ENCODE data around the gene SLC8A2.
A peak's percentile ranks its signal among the peaks of the same experiment; 100 is the strongest.

SLC8A2 gene

GRCh38 chr19:47514869-47515588, 43.3 kb upstream of the SLC8A2 start, which contains the start of gene NAPA:
TSS of gene NAPA (minus strand) at chr19:47515063. CDS start at chr19:47514940, 123 bp downstream.
- peak; percentile 99 for DNase-seq (ENCODE audit: extremely low spot score)
- TF ChIP-seq, protein P1, sequence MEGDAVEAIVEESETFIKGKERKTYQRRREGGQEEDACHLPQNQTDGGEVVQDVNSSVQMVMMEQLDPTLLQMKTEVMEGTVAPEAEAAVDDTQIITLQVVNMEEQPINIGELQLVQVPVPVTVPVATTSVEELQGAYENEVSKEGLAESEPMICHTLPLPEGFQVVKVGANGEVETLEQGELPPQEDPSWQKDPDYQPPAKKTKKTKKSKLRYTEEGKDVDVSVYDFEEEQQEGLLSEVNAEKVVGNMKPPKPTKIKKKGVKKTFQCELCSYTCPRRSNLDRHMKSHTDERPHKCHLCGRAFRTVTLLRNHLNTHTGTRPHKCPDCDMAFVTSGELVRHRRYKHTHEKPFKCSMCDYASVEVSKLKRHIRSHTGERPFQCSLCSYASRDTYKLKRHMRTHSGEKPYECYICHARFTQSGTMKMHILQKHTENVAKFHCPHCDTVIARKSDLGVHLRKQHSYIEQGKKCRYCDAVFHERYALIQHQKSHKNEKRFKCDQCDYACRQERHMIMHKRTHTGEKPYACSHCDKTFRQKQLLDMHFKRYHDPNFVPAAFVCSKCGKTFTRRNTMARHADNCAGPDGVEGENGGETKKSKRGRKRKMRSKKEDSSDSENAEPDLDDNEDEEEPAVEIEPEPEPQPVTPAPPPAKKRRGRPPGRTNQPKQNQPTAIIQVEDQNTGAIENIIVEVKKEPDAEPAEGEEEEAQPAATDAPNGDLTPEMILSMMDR (IDR thresholded peaks at IDR 0.05; ENCODE audit: control extremely low read depth, extremely low read depth, low read depth, missing control alignments): no peak
- ChIA-PET POLR2A (interaction anchor here (0.6 to 0.7 kb wide), 2 partner anchors 21 to 571 kb away, joined by 3 read pairs; no protein-coding TSS in a partner anchor), CTCF (interaction anchor here (0.6 to 2.6 kb wide), 31 partner anchors 9 to 230 kb away, joined by 3 to 21 read pairs (median 5); partner anchors contain the start of genes DHX34, KPTN and NOP53)

DNA sequence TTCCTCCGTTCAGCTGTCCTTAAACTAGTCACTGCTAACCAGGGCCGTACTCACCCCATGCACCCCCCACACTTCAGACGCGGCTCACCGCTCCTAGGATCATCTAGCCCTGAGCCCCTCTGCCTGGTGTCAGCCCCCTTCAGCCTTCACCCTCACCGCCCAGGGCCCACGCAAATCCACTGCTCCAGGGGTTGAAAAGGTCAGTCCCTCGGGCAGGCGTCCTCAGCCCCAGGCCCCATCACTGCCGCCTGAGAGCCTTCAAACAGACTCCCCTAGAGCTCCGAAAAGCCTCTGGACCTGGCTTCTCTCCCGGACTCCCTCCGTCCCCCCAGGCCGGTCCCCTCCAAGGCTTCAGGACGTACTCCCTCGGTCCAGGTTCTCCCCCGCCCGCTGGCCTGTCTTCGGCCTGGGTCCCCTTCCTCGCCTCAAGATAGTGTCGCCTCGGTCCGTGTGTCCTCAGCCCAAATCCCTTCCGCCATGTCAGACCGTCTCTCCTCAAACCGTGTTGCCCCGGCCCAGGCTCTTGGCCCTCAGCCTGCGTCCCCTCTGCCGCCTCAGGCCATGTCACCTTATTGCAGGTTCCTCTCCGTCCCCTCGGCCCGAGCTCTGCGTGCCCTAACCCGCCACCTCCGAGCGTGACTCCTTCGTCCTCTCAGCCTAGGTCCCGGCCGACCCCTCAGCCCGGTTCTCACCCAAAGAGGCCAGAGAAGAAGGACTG, 42.6 kb upstream of the SLC8A2 start:
- ChIA-PET CTCF (interaction anchor here (0.8 to 2.6 kb wide), 7 partner anchors 10 to 186 kb away, joined by 3 to 21 read pairs (median 7); partner anchors contain the start of gene KPTN), POLR2A (no interaction called here)
- TF ChIP-seq, protein P1 (IDR thresholded peaks at IDR 0.05; ENCODE audit: control extremely low read depth, extremely low read depth, low read depth, missing control alignments): no peak
- no peak for DNase-seq (ENCODE audit: extremely low spot score)

DNA sequence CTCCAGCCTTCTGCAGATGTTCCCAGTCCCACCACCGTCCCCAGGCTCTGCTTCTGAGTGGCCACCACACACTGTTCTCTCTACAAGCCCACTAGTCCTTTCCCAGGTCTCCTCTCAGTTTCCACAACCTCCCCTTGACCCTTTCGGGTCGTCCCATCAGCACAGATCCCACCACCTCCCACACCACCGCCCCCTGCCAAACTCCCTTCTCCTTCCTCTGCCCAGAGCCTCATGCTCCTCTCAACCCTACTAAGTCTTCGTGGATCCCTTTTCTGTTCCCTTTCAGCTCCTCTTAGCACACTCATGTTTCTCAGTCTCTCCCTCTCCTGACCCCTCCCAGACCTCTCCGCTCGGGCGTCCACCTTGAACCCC, 41.2 kb upstream of the SLC8A2 start:
- ChIA-PET POLR2A (interaction anchor here (0.6 to 1.5 kb wide), 2 partner anchors 14 to 62 kb away, joined by 3 to 8 read pairs; no protein-coding TSS in a partner anchor), CTCF (interaction anchor here (1.3 kb wide), 1 partner anchor 29 kb away, joined by 4 read pairs; the partner anchor contains the start of gene KPTN)

DNA sequence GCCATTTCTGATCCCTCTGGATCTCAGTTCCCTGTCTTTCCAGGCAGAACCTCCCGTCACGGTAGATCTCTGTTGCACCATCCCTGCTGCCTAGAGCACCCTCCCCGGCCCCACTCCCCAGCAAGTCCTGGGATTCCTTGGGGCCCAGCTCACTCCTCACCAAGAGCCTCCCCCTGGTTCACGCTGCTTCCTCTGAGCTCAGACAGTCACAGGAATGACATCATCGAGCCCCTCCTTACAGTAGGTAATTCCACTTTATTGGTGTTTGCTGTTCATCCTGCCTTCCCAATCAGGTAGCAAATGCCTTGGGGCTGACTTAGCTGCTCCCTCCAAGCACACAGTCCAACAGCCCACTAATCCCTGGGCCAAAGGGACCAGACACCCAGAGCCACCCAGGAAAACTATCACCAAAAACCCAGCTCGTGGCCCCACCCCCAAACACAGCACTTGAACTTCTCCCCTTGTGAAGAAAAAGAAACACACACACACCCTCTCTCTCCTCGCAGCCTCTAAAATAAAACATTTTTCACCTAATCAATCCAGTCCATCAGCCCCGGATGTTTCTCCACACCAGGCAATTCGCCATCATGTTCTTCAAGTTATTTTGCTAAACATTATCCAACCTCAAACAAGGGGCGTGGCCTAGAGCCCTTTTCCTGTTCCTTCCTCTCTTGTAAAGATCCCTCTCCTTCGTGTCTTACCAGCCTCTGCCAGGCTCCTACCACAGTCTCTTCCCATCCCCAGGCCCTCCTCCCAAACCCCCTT, 40.7 kb upstream of the SLC8A2 start:
- CTCF ChIA-PET: interaction anchor here (3.1 to 3.2 kb wide), 2 partner anchors 28 to 75 kb away, joined by 14 to 17 read pairs; partner anchors contain the start of gene KPTN
- TF ChIP-seq, protein P1 (IDR thresholded peaks at IDR 0.05; ENCODE audit: control extremely low read depth, extremely low read depth, low read depth, missing control alignments): no peak
- DNase-seq (ENCODE audit: extremely low spot score): no peak
- POLR2A ChIA-PET: interaction anchor here (0.6 to 1.5 kb wide), 2 partner anchors 8 to 13 kb away, joined by 3 to 7 read pairs; no protein-coding TSS in a partner anchor

More for the DNA sequence above, 41.2 kb upstream of the SLC8A2 start:
- DNase-seq (ENCODE audit: extremely low spot score): no peak
- TF ChIP-seq, protein P1 (IDR thresholded peaks at IDR 0.05; ENCODE audit: control extremely low read depth, extremely low read depth, low read depth, missing control alignments): no peak

DNA sequence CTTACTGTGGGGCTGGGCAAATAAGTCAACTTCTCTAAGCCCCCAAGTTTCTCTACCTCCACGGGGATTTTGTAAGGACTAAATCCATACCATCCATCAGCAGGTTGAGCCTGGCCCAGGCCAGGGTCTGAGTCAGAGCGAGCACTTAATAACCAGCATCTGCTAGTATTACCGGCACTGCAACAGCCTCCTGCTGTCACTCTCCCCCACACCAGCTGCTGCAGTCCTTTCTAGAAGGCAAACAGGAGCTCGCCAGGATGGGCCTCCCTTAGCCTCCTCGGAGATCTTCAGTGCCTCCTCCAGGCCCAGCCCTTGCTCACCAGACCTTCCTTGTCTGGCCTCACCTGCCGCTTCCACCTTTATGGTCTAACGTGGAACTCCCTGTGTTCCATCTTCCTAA, 40.0 kb upstream of the SLC8A2 start:
- POLR2A ChIA-PET: interaction anchor here (0.6 to 1.5 kb wide), 2 partner anchors 9 to 12 kb away, joined by 3 to 7 read pairs; no protein-coding TSS in a partner anchor

More for the DNA sequence above, 40.0 kb upstream of the SLC8A2 start:
- DNase-seq (ENCODE audit: extremely low spot score): no peak
- CTCF ChIA-PET: interaction anchor here (1.3 to 3.2 kb wide), 4 partner anchors 10 to 74 kb away, joined by 3 to 17 read pairs (median 10); partner anchors contain the start of gene KPTN
- TF ChIP-seq, protein P1 (IDR thresholded peaks at IDR 0.05; ENCODE audit: control extremely low read depth, extremely low read depth, low read depth, missing control alignments): no peak
